Right lobe of liver (tissue), 4 donors: ENCODE data around the gene CALML6.

Source experiments
- CTCF ChIP-seq, 4 donors: fragments of 200-600 bp in 3 of 4; fragments of 450-650 bp in 1 of 4; IDR thresholded peaks; one replicate each; pipeline versions ENCODE4 v1.5.1 to v1.8.0; 2016 to 2022; ENCODE audit warnings: antibody characterized with exemption in 4 of 4, mild to moderate bottlenecking in 2 of 4
- POLR2A ChIP-seq: fragments of 450-650 bp; IDR thresholded peaks from one replicate; pipeline ENCODE4 v1.6.1; 2017; ENCODE audit warnings: antibody characterized with exemption, mild to moderate bottlenecking
- donor health status: DM: no; HTN: no; CAD: no.
- donor health status: DM: no; HTN: no; CAD: no.
- donor health status: DM: no; HTN: yes; CAD: no.

- TF ChIP-seq CTCF (IDR thresholded peaks at IDR 0.05) (no peak), POLR2A (no peak)
Measured at GRCh38 chr1:1893291-1893985, 21.6 kb upstream of the CALML6 start.
